ENCODE measurements around the gene SPRR5.

The SPRR5 gene

GRCh38 chr1:152946651-152947256, at the start of gene SPRR5:
TSS of gene SPRR5 (plus strand) at chr1:152947206. CDS start at chr1:152948555, 1,349 bp downstream.
- DNase-seq, result no peak

- DNase-seq, result no peak
Measured at GRCh38 chr1:152899027-152899426, 48.0 kb upstream of the SPRR5 start.

DNA sequence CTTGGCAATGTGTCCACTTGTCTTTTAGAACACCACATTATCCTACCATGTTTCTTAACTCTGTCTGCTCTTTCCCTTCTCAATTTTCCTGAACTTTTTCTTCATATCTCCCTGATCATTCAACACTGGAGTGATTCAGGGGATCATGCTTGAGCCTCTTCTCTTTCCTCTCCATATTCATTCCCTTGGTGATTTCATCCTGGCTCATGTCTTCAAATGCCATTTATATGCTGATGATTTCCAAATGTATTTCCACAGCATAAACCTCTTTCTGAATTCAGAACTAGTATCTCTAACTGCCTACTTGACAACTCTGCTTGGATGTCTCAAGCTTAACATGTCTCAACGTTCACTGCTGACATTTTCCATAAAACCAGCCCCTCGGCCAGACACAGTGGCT, 47.1 kb upstream of the SPRR5 start:
- DNase-seq, result no peak

GRCh38 chr1:152901631-152902030, 45.4 kb upstream of the SPRR5 start:
- DNase-seq, result no peak

- no peak for DNase-seq
Measured at GRCh38 chr1:152902636-152903035, 44.4 kb upstream of the SPRR5 start.

DNA sequence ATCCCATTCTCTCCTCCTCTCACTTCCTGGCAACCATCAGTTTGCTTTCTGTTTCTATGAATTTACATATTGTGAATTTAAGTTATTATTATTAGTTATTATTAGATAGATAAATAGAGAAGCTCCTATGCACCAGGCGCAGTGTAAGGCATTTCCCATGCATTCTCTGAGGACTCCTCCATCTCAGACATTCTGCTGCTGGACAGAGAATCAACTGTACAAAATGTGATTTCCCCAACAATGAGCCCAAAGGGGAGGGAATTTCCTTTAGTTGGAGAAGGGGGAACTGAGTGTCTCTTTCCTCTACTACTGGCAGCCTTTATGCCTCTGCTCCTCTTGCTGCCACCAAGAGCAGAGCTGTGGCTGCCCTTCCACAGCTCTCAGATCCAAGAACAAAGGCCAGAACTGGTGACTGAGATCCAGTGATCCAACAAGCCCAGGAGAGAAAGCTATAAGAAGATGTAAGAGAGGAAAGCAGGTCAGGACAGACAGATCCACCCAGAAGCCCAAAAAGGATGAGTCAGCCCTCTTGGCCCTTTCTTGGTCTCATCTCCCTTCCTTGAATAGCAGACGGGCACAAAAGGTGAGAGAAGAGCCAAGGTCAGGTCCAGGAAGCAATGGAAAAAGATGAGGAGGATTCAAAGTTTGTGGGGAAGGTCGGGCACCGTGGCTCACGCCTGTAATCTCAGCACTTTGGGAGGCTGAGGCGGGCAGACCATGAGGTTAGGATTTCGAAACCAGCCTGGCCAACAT, 42.1 kb upstream of the SPRR5 start:
- DNase-seq, result no peak

DNA sequence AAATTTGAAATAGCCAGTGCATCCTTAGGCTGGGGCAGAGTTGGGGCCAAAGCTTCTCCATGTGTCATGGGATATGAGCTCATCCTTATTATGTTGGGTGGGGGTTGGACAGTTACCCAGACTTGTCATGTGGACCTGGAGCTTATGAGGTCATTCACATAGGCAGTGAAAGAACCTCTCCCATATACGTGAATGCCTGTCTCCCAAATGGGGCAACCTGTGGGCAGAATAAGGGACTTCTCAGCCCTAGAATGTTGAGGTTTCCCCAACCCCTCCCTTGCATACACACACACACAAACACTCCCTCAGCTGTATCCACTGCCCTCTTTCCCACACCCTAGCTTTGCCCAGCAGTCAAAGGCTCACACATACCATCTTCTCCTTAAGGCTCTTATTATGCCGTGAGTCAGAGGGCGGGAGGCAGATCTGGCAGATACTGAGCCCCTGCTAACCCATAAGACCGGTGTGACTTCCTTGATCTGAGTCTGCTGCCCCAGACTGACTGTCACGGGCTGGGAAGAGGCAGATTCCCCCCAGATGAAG, 40.9 kb upstream of the SPRR5 start:
- DNase-seq, result no peak

GRCh38 chr1:152907686-152908601, 39.1 kb upstream of the SPRR5 start, which contains the start of gene IVL:
TSS of gene IVL (plus strand) at chr1:152908546. CDS start at chr1:152909798, 1,252 bp downstream.
- no peak for DNase-seq

DNA sequence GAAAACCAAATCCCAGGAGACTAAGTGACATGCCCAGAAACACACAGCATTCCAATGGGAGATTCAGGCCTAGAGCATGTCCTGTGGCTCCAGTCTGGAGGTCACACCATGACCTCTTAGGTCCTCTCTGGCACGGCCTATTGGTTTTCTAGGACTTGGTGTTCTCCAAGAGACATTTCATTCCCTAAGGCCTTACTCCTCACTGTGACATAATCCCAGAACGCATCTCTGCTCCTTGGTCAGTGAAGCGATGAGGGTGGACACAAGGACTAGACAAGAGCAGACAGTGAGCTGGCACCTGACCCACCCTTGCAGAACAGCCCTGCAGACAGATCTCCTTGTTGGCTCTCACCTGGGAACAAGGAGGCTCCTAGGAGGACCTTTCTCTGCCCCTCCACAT, 37.8 kb upstream of the SPRR5 start:
- DNase-seq, result no peak

DNA sequence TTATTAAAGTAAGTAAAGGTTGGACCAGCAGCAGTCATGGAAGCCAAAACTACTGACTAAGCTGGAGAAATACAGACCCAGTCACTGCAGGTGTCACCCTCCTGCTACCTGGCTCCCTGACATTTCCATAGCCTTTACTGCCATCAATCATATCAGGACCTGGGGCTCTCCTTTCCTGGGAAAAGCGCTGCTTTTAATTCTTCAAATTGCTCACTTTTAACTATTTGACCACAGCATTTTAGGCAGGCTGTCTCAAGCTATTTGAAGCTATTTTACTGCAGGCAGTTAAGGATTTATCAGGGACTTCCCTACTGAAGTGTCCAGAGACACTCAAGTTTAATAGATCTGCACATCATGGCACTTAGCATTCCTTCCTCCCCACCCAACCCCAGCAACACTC, 34.5 kb upstream of the SPRR5 start:
- DNase-seq, result no peak

- DNase-seq, result no peak
Measured at GRCh38 chr1:152912900-152913299, 34.1 kb upstream of the SPRR5 start.

- DNase-seq, result no peak
Measured at GRCh38 chr1:152917794-152918193, 29.2 kb upstream of the SPRR5 start.

DNA sequence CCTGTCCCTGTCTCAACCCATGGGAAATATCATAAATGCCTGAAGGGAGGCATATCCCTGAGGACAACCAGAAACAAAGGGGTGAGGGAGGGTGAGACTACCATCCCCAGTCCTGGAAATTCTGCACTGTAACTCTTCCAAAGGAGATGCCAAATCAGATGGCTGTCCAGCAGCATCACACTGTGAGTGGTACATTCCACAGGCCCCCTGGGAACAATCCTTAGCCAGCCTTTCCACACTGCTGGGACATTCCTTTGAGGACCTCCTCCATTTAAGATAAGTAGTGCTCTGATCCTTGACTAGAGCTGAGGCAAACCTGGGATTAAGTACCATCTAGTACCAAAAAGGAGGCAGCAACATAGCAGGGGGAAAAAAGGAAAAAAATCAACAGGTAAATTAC, 27.9 kb upstream of the SPRR5 start:
- no peak for DNase-seq

DNA sequence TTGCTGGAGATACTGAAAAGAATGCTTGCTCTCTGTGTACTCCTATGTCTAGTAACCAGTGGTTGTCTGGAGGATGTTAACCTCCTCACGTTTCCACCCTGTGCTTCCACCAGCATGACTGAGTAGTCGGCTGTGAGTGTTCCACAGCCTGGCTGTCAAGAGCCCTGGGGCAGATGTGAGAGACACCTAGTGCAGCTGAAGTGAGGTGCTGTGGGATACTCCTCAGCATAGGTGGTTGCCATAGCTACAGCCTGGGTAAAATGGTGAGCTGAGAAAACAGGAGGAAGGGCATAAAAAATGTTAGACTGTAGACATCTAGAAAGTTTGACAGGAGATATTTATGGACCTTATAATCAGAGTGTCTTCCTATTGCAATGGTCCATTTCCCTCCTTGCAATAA, 22.8 kb upstream of the SPRR5 start:
- no peak for DNase-seq

GRCh38 chr1:152926091-152926490, 20.9 kb upstream of the SPRR5 start:
- no peak for DNase-seq

DNA sequence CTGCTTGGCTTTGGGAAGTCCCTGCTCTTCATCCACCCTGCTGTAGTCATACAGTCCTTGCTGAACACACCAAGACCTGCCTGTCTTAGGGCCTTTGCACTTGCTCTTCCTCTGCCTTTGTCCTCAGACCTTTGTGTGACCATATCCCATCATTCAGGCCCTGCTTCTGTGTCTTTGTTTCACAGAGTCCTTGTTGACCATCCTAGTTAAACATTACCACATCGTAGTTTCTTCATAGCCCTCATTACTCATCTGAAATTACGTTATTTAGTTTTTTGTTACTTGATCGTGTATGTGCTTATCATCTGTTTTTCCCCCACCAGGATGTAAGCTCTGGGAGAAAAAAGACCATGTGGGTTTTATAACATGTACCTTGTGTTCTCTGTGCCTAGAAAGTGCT, 18.3 kb upstream of the SPRR5 start:
- DNase-seq, result no peak

- DNase-seq, result no peak
Measured at GRCh38 chr1:152932170-152932811, 14.7 kb upstream of the SPRR5 start.

- no peak for DNase-seq
Measured at GRCh38 chr1:152933196-152933595, 13.8 kb upstream of the SPRR5 start.

- DNase-seq, result no peak
Measured at GRCh38 chr1:152940614-152941013, 6.4 kb upstream of the SPRR5 start.

DNA sequence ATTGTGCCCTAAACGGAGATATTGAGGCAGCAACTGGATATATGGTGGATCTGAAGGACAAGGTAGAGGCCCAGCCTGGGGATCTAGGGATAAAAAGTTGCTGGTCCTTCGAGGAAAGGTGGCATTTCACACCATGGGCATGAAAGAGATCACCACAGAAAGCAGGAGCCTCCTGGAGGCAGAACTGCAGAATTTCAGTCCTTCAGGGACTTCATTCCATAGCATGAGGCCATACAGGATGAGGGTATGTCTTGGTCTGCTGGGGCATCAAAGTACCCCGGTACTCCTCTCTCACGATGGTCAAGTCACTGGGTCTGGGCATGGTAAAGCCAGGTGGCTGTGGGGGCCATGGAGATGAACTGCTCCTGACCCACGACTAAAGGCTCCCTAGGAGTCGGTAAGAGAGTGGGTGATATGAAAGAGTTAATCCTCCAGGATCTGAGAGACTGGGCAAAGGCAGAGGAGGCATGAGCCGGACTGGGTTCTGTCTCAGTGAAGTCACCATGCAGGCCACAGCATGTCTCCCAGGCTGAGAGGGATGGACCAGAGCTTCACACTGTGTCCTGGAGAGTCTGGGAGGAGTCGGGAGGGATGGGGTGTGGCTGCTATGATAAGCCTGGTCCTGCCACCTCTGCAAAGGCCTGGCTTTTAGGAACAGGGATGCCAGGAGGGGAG, 5.8 kb upstream of the SPRR5 start:
- no peak for DNase-seq

DNA sequence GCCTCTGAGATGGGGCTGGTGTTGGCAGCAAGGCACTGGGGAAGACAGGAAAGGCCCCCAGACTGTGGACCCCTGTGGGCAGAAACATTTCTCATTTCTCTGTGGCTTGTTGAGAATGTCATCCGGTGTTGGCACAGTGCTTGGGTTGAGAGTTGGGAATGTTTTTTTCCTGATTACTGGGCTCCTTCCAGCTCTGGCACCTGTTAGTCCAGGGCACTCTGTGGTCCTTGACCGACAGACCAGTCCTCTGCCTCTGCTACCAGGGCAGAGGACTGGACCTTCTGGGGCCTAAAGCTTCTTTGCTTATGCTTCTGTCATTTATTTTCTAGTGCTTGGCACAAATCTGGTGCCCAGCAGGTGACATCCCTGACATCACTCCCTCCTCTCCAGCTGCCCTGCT, 4.8 kb upstream of the SPRR5 start:
- no peak for DNase-seq

GRCh38 chr1:152946248-152946647, 758 bp upstream of the SPRR5 start:
- no peak for DNase-seq
